ENCODE measurements around the gene THBS2.

DNA sequence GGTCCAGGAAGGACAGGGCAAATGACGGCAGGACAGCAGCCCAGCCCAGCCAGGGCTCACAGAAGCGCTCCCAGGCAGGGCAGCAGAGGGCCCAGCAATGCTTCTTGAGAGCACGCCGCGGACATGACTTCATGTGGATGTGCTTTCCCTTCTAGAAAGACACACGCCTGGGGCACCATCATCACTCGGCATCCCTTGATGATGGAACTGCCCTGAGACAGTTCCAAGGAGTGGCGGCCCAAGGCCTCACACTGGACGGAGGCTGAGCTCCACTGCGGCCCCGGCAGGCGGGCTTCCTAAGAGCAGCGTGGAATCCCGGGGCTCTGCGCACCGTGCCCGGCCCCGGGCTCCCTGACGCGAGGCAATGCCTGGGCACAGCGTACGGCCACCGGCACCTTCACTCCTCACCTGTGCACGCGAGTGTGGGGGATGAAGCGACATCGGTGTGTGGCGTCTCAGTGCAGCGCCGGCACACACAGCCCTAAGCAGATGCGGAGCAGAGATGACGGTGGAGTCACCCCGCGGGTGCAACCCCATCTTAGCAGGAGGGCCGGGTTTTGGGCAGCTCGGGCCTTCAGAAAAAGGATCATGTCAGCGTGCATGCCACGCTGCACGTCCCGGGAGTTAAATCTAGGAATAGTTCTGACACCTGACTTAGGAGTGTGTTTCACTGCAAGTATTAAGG, 86.6 kb downstream of the THBS2 start:
- TF ChIP-seq, protein P1, sequence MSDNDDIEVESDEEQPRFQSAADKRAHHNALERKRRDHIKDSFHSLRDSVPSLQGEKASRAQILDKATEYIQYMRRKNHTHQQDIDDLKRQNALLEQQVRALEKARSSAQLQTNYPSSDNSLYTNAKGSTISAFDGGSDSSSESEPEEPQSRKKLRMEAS (IDR thresholded peaks at IDR 0.05), result no peak
- TF ChIP-seq, protein P2, sequence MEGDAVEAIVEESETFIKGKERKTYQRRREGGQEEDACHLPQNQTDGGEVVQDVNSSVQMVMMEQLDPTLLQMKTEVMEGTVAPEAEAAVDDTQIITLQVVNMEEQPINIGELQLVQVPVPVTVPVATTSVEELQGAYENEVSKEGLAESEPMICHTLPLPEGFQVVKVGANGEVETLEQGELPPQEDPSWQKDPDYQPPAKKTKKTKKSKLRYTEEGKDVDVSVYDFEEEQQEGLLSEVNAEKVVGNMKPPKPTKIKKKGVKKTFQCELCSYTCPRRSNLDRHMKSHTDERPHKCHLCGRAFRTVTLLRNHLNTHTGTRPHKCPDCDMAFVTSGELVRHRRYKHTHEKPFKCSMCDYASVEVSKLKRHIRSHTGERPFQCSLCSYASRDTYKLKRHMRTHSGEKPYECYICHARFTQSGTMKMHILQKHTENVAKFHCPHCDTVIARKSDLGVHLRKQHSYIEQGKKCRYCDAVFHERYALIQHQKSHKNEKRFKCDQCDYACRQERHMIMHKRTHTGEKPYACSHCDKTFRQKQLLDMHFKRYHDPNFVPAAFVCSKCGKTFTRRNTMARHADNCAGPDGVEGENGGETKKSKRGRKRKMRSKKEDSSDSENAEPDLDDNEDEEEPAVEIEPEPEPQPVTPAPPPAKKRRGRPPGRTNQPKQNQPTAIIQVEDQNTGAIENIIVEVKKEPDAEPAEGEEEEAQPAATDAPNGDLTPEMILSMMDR (IDR thresholded peaks at IDR 0.05; ENCODE audit: control extremely low read depth in 1 of 3, insufficient read depth in 1 of 3, low read depth in 1 of 3, low read length in 3 of 3), result no peak
- no peak for TF ChIP-seq TCF12 (IDR thresholded peaks at IDR 0.05; ENCODE audit: low read depth, low read length)

Data from H1 (cell line).